Activated naive CD8-positive, alpha-beta T cell treated with anti-CD3 and anti-CD28 coated beads, Interleukin-2, amount 50 U/mL, for 16 hours (primary cell): ENCODE results near the gene ENPP5.

Source experiments
- DNase-seq: peaks from one replicate; pipeline ENCODE4 v3.0.0-alpha.2; 2020; ENCODE audit warnings: low read depth, low spot score

Gene ENPP5, protein sequence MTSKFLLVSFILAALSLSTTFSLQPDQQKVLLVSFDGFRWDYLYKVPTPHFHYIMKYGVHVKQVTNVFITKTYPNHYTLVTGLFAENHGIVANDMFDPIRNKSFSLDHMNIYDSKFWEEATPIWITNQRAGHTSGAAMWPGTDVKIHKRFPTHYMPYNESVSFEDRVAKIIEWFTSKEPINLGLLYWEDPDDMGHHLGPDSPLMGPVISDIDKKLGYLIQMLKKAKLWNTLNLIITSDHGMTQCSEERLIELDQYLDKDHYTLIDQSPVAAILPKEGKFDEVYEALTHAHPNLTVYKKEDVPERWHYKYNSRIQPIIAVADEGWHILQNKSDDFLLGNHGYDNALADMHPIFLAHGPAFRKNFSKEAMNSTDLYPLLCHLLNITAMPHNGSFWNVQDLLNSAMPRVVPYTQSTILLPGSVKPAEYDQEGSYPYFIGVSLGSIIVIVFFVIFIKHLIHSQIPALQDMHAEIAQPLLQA

DNA sequence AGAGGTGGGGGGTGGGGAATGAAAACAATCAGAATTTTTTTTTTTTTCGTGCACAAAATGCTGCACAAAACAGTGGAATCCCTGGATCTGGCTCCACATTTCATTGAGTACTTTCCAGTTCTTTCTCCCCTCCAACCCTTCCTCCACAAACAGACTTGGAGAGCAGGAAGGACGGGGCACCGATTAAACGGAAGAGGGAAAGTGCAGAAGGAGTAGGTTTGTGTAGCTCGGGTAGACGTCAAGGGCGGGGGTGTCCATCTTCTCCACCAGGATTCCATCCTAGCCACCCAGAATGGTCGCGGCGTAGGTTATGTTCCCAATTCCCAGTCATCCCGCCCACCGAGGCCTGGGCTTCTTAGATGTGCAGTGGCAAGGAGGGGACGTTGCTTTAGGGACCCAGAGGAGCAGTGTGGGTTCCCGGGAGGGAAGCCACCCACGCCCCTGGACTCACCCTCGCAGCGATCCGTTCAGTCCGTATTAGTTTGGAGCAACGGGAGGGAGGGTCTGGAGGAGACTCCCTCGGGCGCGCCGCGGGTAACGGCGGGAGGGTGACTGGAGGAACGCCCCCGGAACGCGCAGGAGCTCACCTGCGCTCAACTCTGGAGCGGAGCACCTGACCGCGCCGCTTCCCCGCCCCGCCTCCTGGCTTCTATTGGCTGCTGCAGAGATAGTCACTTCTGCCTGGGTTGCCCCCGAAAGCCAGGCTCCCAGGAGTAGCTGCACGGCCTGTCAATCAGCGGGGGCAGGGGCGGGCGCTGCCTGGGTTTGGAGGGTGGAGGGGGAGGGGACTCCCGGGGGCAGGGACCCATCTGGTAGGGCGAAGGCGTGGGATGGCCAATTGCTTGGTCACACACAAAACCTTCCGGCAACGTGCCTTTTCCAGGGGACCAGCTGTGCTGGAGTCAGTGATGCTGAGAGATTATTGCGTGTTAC, at the start of gene ENPP5:
Gene ENPP5, minus strand, starts transcription at position 624 of the 933 bp plus-strand sequence. CDS start 2,718 bp downstream, outside the sequence.
- peak; percentile 41 for DNase-seq

DNA sequence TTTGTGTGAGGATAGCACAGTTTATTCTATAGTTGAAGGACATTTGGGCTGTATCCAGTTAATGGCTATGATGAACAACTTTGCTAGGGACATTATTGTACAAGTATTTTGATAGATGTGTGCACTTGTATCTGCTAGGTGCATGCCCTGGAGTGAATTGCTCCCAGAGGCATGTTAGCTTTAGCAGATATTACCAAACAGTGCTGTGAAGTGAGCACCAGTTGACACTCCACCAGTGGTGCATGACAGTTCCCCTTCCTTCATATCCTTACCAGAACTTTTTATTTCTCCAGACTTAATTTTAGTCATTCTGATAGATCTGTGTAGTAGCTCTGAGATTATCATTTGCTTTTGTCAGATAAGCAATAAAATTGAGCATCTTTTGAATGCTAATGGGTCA, 48.9 kb upstream of the ENPP5 start:
- no peak for DNase-seq

DNA sequence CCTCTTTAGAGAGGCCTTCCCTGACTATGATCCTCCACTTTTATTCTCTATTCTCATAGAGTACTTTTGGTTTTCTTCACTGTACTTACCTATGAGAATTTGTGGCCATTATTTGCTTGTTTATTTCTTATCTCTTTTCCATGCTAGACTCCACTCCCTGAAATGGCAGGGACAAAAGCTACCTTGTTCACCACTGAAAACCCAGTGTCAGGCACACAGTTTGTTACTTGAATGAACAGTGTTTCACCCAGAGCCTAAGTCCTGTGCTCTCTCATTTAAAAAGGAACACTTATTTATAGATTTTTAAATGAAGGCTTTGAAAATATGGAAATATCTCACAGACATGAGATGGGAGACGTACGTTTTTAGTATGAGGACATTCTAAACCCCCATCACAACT, 47.7 kb upstream of the ENPP5 start:
- no peak for DNase-seq

DNA sequence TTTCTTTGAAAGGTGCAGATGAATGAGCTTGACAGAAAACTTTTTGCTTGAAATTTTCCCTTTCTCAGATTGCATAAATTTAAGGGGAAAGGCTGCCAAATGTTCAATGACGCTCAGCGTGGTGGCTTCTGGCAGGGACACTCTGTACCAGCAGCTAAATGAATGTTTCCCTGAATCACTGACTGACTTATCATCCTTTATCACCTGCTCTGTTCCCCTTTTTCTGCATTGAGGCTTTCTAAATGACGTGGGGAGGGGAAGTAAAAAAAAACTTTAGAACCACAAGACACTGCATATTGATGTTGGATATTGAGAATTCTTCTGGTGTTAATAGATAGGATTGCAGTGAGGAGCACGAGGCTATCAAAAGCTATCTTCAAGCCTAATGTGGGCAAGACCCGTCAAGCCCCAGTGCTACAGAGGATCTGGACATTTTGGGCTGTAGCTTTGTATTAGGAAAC, 46.9 kb upstream of the ENPP5 start:
- no peak for DNase-seq

DNA sequence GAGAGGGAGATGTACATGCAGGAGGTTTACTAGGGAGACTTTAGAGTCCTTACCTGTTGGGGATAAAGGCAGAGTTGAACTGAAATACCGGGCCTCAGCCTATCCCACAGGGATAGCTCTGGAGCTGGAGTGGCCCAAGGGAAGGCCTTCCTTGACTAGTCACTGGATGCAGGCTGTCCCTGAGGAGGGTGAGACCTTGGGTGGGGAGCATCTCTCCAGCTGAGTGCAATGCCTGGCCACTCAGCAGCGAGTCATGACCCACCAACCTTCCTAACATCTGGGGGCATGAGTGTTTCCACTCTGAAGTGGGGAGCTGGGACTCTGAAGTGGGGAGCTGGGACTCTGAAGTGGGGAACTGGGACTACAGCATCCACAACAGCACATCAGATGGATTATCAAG, 46.1 kb upstream of the ENPP5 start:
- DNase-seq: no peak

DNA sequence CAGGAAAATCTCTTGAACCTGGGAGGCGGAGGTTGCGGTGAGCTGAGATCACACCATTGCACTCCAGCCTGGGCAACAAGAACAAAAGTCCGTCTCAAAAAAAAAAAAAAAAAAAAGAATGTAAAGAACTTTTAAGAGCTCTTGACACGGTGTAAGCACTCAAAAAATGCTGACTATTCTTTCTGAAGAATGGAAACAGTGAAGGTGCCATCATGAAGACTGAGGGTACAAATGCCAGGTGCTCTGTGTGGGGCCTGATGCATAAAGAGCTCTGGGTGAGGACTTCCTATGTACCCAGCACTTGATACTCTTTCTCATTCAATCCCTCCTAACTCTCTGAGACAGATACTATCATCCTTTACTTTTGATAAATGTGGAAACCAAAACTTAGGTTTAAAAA, 45.0 kb upstream of the ENPP5 start:
- DNase-seq: no peak

DNA sequence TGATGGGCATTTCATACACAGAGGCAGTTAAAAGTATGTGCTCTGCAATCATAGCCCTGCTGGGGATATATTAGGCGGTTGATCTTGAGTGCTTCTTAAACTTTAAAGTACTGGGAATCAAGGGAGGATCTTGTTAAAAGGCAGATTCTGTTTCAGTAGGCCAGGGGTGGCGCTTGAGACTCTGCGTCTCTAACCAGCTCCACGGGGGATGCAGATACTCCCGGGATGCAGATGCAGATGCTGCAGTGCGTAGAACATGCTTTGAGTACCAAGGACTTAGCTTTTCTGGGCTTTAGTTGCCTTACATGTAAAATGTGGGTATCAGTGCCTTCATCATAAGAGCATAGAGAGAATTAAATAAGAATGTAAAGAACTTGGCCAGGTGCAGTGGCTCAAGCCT, 44.4 kb upstream of the ENPP5 start:
- DNase-seq: no peak

DNA sequence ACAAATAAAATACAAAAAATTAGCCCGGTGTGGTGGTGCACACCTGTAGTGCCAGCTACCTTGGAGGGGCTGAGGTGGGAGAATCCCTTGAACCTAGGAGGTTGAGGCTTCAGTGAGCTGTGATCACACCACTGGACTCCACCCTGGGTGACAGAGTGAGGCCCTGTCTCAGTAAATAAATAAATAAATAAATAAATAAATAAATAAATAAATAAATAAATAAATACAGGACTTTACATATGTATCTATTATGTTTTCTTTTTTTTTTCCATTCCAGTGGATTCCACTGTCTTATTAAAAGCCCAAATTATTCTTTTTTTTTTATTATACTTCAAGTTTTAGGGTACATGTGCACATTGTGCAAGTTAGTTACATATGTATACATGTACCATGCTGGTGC, 41.1 kb upstream of the ENPP5 start:
- no peak for DNase-seq

DNA sequence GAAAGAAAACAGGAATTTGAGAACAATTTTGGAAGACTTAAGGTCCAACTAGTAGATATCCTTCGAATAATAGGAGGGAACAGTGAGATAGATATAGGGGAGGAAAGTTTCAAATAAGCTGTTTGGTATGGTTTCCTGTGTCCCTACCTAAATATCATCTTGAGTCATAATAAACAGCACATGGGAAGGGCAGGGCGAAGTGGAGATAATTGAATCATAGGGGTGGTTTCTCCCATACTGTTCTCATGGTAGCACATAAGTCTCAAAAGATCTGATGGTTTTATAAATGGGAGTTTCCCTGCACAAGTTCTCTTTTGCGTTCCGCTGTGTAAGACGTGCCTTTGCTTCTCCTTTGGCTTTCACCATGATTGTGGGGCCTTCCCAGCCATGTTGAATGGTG, 39.5 kb upstream of the ENPP5 start:
- DNase-seq: no peak

DNA sequence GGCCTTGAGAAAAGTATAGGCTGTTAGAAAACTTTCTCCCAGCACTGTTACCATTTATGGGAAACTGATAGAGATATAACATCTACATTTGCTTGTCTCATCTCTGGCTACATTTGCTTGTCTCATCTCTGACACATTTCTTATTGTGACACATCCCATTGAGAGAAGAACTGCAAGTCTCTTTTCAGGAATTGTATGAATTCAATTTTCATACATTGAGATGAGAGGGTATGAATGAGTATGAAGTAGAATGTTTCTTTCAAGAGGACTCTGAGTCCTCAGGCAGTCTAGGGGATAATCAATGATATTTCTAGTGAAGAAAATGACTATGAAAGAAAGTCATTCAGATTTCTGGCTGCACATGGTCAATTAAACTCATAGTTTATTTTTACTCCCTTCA, 37.5 kb upstream of the ENPP5 start:
- DNase-seq: no peak

DNA sequence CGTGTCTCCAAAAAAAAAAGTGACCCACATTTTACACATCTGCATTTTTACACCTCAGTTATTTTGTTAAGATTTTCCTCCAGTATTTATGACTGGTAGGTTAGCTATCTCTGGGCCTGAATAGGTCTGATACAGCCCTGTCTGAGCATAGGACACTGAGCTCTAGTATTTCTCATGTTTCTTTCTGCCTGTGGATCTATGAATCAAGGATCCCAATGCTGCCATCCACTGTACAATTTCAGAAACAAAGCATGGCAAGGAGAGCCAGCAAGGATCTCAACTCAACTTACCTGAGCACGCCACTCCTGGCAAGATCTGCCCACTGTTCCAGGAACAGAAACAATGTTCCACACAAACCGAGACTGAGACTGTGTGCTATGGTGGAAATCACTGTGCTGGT, 36.4 kb upstream of the ENPP5 start:
- DNase-seq: no peak

DNA sequence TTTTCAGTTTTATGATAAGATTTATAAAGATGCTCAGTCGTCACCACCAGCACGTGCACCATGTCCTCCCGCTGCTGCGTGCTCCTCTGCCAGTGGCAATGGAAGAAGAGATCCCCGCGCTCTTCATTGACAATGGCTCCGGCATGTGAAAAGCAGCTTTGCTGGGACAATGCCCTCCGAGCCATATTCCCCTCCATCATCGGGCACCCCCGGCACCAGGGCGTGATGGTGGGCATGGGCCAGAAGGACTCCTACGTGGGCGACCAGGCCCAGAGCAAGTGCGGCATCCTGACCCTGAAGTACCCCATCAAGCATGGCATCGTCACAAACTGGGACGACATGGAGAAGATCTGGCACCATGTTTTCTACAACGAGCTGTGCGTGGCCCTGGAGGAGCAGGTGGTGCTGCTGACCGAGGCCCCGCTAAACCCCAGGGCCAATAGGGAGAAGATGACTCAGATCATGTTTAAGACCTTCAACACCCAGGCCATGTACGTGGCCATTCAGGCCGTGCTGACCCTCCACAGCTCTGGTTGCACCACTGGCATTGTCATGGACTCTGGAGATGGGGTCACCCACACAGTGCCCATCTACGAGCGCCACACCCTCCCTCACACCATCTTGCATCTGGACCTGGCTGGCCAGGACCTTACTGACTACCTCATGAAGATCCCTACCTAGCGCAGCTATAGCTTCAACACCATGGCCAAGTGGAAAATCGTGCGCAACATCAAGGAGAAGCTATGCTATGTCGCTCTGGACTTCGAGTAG, 34.3 kb upstream of the ENPP5 start:
- no peak for DNase-seq

DNA sequence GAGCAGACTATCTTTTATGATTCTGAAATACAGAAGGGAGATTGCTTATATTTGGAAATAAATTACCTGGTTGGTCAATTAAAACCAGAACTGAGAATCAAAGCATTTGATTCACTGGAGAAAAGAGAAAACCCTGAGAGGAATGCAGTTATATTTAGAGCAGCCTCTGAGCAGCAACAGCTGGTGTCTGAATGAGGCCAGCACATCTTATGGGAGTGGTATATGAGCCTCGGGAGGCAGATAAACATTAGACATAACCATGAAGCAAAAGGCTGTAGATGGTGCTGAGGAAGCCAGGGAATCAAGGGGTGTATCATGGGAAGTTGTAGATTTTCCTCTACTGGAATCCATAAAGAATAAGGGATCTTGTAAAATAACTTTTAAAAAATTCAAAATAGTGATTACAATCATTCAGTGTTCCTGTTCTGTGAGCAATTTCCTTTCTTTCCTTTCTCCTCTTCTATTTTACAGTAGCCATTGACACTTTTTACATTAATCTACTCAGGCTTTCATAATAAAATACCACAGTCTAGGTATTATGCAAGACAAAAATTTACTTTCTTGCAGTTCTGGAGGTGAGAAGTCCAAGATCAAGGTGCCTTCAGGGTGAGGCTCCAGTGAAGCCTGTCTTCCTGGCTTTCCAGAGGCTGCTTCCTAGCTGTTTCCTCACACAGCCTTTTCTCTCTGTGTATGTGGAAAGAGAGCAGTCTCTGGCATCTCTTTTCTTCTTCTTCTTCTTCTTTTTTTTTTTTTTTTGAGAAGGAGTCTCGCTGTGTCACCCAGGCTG, 32.8 kb upstream of the ENPP5 start:
- no peak for DNase-seq

DNA sequence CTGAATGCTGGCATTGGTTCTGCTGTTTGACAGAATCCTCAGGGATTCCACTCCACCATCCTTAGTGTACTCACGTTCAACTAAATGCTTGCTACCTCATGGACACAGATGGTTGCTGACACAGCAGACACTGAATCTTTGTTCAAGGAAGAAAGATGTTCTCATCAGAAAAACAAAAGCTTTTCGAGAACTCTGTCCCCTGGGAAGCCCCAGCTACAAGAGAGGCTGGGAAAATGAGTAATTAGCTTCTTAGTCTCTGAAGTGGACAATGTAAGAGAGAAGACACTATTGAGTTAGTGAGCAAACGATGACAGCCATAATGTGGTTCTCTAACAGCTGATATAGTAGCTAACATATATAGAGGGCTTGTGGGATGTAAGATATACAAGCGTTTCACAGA, 30.9 kb upstream of the ENPP5 start:
- DNase-seq: no peak

DNA sequence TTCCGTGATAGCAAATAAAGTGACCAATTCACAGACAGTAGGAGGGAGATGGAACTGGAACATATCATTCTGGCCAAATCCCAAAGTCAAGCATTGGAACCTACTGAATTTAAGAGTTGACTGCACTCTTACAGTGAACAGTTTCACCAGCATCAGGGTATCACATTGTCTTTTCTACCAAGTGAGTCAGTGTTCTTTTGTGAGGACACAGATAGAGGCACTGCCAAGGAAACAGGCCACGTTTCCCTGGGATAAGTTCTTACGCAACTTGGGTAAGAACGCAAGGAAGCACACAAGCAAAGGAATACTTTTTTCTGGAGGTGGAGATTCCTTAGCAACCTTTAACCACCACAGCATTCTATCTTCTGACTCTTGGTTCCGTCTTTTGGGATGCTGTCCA, 28.6 kb upstream of the ENPP5 start:
- no peak for DNase-seq

DNA sequence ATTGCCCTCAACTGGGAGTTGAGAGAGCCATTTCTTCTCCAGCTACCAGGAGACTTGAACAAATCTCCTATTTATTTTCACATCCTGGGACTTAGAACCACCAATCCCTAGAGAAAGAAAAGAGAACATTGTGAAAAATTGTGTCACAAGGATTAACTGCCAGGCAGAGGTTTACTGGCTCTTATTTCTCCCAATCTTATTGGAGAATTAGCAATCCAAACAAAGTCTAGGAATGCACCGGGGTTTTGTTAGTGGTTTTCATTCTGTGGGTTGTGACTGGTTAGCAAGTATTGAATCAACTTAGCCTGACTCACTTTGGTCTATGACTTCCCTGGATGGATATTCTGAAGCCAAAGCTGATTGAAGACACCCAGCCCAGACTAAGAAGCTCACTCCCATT, 21.2 kb upstream of the ENPP5 start:
- DNase-seq: no peak

DNA sequence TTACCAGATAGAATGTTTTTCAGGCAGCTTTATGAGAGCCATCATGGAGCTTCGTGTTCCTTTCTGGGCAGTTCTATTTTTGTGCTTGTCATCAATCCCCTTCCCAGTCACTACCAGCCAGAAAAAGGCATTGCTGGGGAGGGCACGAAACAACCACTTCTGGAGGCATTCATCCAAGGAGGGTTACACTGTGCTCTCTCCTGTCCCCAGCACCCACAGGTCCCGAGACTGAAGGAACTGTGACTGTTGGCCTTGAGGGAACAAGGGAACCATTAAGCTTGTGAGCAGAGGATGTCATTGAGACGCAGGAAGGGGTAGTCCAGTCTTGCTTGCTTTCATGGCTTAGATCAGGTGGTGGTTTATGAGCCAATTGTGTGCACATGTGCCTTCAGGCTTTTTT, 20.1 kb upstream of the ENPP5 start:
- no peak for DNase-seq

DNA sequence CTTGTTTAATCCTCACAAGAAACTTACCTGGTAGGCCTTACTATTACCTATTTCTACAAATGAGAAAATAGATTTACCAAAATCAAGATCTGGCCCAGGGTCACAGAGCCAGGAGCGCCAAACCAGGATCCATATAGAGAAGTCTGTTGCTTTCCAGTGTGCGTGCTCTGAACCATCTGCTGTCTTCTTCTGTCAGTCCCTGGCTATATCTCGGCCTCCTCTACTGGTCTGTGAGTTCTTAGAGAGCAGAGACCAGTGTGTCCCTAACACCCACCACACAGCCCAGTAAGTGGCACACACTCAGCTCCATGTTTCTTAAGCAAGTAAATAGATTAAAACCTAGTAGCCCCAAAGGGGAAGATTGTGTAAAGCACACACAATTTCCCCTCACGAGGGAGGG, 18.9 kb upstream of the ENPP5 start:
- DNase-seq: no peak

DNA sequence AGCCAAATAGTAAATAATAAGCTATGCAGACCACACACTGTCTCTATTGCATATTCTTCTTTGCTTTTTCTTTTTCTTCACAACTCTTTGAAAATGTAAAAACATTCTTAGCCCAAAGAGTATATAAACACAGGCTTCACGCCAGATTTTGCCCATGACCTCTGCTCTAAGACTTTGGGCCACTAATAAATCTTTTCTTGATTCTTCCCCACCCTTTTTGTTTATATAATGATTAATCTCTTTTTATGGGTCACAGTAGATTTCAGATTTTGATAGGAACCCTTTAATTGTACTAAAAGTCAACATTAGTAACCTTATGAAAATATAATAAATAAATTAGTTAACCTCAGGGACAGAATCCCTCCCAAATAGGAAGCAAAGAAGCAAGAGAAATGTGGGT, 15.8 kb upstream of the ENPP5 start:
- DNase-seq: no peak

DNA sequence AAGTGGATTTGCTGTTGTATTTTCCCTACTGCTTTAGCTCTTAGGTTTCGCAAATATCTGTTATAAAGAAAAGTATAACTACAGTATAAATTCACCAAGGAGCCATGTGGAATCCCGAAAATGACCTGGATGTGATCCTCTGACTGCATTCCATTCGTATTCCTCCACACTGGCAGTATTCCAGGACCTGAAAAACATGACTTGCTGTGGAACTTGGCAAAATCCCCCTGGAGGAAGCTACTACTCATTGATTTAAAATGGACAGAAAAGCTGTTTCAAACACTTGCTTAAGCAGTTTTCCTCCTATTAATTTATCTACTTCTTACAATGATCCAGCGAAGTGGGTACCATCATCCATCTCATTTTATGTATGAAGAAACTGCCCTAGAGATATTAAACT, 13.3 kb upstream of the ENPP5 start:
- DNase-seq: no peak

DNA sequence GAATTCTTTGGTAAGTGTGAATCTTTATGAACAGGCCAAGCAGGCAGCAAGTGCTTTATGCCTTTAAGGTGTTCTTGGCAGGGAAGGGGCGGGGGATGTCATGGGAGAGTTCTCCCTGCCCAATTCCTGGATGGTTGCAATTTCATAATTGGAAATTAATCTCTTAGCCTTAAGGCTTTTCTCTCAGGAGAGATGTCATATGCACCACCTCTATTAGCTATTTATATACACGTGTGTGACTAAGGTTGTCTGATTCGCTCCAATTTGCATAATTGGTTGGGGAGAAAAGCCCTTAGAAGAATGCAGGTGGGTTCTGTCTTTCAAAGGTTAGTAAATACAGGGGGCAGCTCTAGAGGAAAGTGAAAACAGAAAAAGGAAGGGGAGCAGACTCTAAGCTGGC, 5.2 kb upstream of the ENPP5 start:
- no peak for DNase-seq
